CD4-positive, alpha-beta T cell treated with Interleukin-1 beta for 1 hour (primary cell): ENCODE data around the gene RALA.

Experiments
- DNase-seq, 2 donors: peaks; one replicate each; pipeline ENCODE4 v3.0.0-alpha.2; 2020 to 2022

RALA gene

GRCh38 chr7:39623047-39623731 lies at the start of gene RALA:
TSS of gene RALA (plus strand) at chr7:39623572. CDS start at chr7:39686668, 63,096 bp downstream.
- DNase-seq = peak; percentile 90 to 91

- no peak for DNase-seq
Measured at GRCh38 chr7:39574673-39575349, 48.6 kb upstream of the RALA start.

- DNase-seq = no peak
Measured at GRCh38 chr7:39577229-39577874, 46.0 kb upstream of the RALA start.

GRCh38 chr7:39580149-39580874 lies 43.1 kb upstream of the RALA start:
- DNase-seq = peak; percentile 78

GRCh38 chr7:39582536-39582935 lies 40.8 kb upstream of the RALA start:
- no peak for DNase-seq

- DNase-seq = no peak
Measured at GRCh38 chr7:39583539-39583938, 39.8 kb upstream of the RALA start.

- no peak for DNase-seq
Measured at GRCh38 chr7:39587393-39587792, 36.0 kb upstream of the RALA start.

GRCh38 chr7:39588416-39588815 lies 35.0 kb upstream of the RALA start:
- DNase-seq = no peak

GRCh38 chr7:39589323-39590111 lies 33.9 kb upstream of the RALA start:
- peak; percentile 40 to 61 for DNase-seq

- DNase-seq = no peak
Measured at GRCh38 chr7:39592586-39592985, 30.8 kb upstream of the RALA start.

GRCh38 chr7:39594988-39595620 lies 28.3 kb upstream of the RALA start:
- no peak for DNase-seq

GRCh38 chr7:39602351-39602750 lies 21.0 kb upstream of the RALA start:
- DNase-seq = no peak

GRCh38 chr7:39603924-39604323 lies 19.4 kb upstream of the RALA start:
- DNase-seq = no peak

- no peak for DNase-seq
Measured at GRCh38 chr7:39605087-39605486, 18.3 kb upstream of the RALA start.

- DNase-seq = no peak
Measured at GRCh38 chr7:39606352-39606751, 17.0 kb upstream of the RALA start.

GRCh38 chr7:39606941-39607340 lies 16.4 kb upstream of the RALA start:
- no peak for DNase-seq

- no peak for DNase-seq
Measured at GRCh38 chr7:39607865-39608264, 15.5 kb upstream of the RALA start.

- no peak for DNase-seq
Measured at GRCh38 chr7:39608278-39608677, 15.1 kb upstream of the RALA start.

- peak in 1 of 2 donors; percentile 25 for DNase-seq
Measured at GRCh38 chr7:39609113-39609934, 14.0 kb upstream of the RALA start.

- no peak for DNase-seq
Measured at GRCh38 chr7:39609935-39610263, 13.5 kb upstream of the RALA start.

GRCh38 chr7:39613577-39613976 lies 9.8 kb upstream of the RALA start:
- DNase-seq = no peak
